Measurements from ENCODE around the gene CDH23. TPM values are rescaled to one million over a fixed set of nuclear protein-coding genes. Genes with fewer than 3 reads are reported as not detected.

Gene CDH23
- total and polyA plus RNA-seq, 2 of the 8 experiments (the other 6 are each of a cell fraction or from before 2014, with no cell fraction given): 1.9 to 4.9 TPM

GRCh38 chr10:71664585-71664984, 267.9 kb downstream of the CDH23 start:
- FAIRE-seq (no peak), DNase-seq (ENCODE audit: low read depth in 1 of 2, low spot score in 2 of 2) (no peak)
- WGBS, 2 experiments (ENCODE audit: extremely low coverage in 1 of 2, insufficient coverage in 1 of 2, insufficient read length in 1 of 2, insufficient replicate concordance in 2 of 2, low coverage in 1 of 2, low lambda C conversion rate in 2 of 2, missing lambda C conversion rate in 1 of 2): 50% methylated on average over 2 of the region's 2 CpGs; no CpG with 5 or more reads in 1 of the 2 experiments
- no peak for TF ChIP-seq ATF3 (IDR thresholded peaks at IDR 0.05; ENCODE audit: insufficient read depth, low read depth, low read length)
- TF ChIP-seq JUND (IDR thresholded peaks at IDR 0.05; ENCODE audit: low read length): no peak
- no peak for TF ChIP-seq CBX5 (IDR thresholded peaks at IDR 0.05; ENCODE audit: low read depth, low read length)
- no peak for TF ChIP-seq POLR2AphosphoS5 (IDR thresholded peaks at IDR 0.05; ENCODE audit: low read depth, low read length)
- no peak for TF ChIP-seq SUZ12 (IDR thresholded peaks at IDR 0.05; ENCODE audit: low read length)
- no peak for TF ChIP-seq EGR1 (IDR thresholded peaks at IDR 0.05; ENCODE audit: borderline replicate concordance, low read depth, low read length)
- no peak for TF ChIP-seq GABPA (IDR thresholded peaks at IDR 0.05; ENCODE audit: borderline replicate concordance, insufficient read depth, low read length)
- TF ChIP-seq FOSL1 (IDR thresholded peaks at IDR 0.05; ENCODE audit: insufficient read depth, low read depth, low read length): no peak
- TF ChIP-seq KDM1A (IDR thresholded peaks at IDR 0.05; ENCODE audit: borderline replicate concordance, low read length): 0 out of 2 replicates have a peak, but pooled peaks have one; percentile 27
- H3K79me1 ChIP-seq (ENCODE audit: low read depth, low read length): no peaks in the 10 kb centered on the region
- H3K23ac ChIP-seq (ENCODE audit: insufficient read length): no peak overlapping the region
- H3K4me3 ChIP-seq (ENCODE audit: extremely low read depth in 1 of 4, insufficient read depth in 2 of 4, low read depth in 3 of 4, low read length in 4 of 4): no peak overlapping the region
- no peak overlapping the region for H3K4ac ChIP-seq (replicated peaks; ENCODE audit: insufficient read length, low read depth, low read length)
- H3K9me3 ChIP-seq (ENCODE audit: insufficient read depth in 2 of 2, low read depth in 1 of 2, low read length in 1 of 2): no peaks in the 10 kb centered on the region
- H3K27ac ChIP-seq (ENCODE audit: low read depth, low read length): no peak overlapping the region
- no peak overlapping the region for H2AK5ac ChIP-seq (ENCODE audit: low read depth, low read length)
- H2BK20ac ChIP-seq (ENCODE audit: low read length): no peak overlapping the region
- H3K4me2 ChIP-seq (ENCODE audit: insufficient read depth in 1 of 2, low read depth in 2 of 2, low read length in 2 of 2): no peak overlapping the region
- no peaks in the 10 kb centered on the region for H3K36me3 ChIP-seq (ENCODE audit: control insufficient read depth in 2 of 4, insufficient read depth in 4 of 4, low read length in 3 of 4)
- no peak overlapping the region for H3K14ac ChIP-seq (ENCODE audit: insufficient read length)
- H3K79me2 ChIP-seq (ENCODE audit: control insufficient read depth in 1 of 2, insufficient read depth in 2 of 2, low read length in 2 of 2): no peaks in the 10 kb centered on the region
- H3K27me3 ChIP-seq (replicated peaks in 1 of 4; ENCODE audit: control insufficient read depth in 3 of 4, extremely low read depth in 1 of 4, insufficient read depth in 3 of 4, low read length in 3 of 4): no peaks in the 10 kb centered on the region; a peak in 2 of 7 replicates
- no peak overlapping the region for H4K91ac ChIP-seq (replicated peaks; ENCODE audit: insufficient read length, low read length)
- H2BK12ac ChIP-seq (ENCODE audit: low read depth, low read length): no peak overlapping the region
- no peak overlapping the region for H3K56ac ChIP-seq (replicated peaks; ENCODE audit: insufficient read length, low read depth, low read length)
- no peak overlapping the region for H3K18ac ChIP-seq (ENCODE audit: extremely low read depth, low read length)
- ChIA-PET CTCF (ENCODE audit: partially characterized antibody) (interaction anchor here (0.5 to 3.7 kb wide), 19 partner anchors 8 to 831 kb away, joined by 3 to 35 read pairs (median 4); no protein-coding TSS in a partner anchor), POLR2A (ENCODE audit: partially characterized antibody) (interaction anchor here (0.7 kb wide), 1 partner anchor 185 kb away, joined by 3 read pairs; no protein-coding TSS in a partner anchor)
- H2BK15ac ChIP-seq (ENCODE audit: low read length): no peak overlapping the region; the same call in 1 of the 2 replicates
- H4K8ac ChIP-seq (ENCODE audit: extremely low read depth, insufficient read depth, low read length): no peak overlapping the region
- H4K5ac ChIP-seq (ENCODE audit: insufficient read length, low read depth, low read length): no peak overlapping the region
- H2BK120ac ChIP-seq (replicated peaks; ENCODE audit: low read depth, low read length): no peak overlapping the region
- peaks cover 9 to 12% (median 9%) of the 10 kb centered on the region in 4 experiments for H3K4me1 ChIP-seq (replicated peaks in 1 of 4; ENCODE audit: control insufficient read depth in 3 of 4, insufficient read depth in 4 of 4, low read length in 3 of 4)
- no peaks in the 10 kb centered on the region for H3K23me2 ChIP-seq (ENCODE audit: low read depth, low read length)
- H2BK5ac ChIP-seq (ENCODE audit: low read depth, low read length): no peak overlapping the region
- H2AFZ ChIP-seq (ENCODE audit: low read length): no peak overlapping the region
- H3K9ac ChIP-seq (replicated peaks in 1 of 4; ENCODE audit: extremely low read depth in 1 of 4, low read depth in 3 of 4, low read length in 3 of 4): no peak overlapping the region
- H4K20me1 ChIP-seq (replicated peaks in 1 of 2; ENCODE audit: control insufficient read depth in 1 of 2, insufficient read depth in 2 of 2, low read length in 2 of 2): no peaks in the 10 kb centered on the region
